Activated naive CD8-positive, alpha-beta T cell treated with anti-CD3 and anti-CD28 coated beads for 36 hours (primary cell): ENCODE data around the gene THAP4. TPM values are rescaled to one million over a fixed set of nuclear protein-coding genes. Genes with fewer than 3 reads are reported as not detected.

Source experiments
- DNase-seq: peaks from one replicate; pipeline ENCODE4 v3.0.0; 2021
- H3K27ac Mint-ChIP-seq: one replicate; pipeline ENCODE4 v1.8.0; 2022; ENCODE audit warnings: mild to moderate bottlenecking, moderate library complexity, mixed read lengths
- H3K27me3 Mint-ChIP-seq: one replicate; pipeline ENCODE4 v1.8.0; 2022; ENCODE audit warnings: mild to moderate bottlenecking, mixed read lengths
- H3K36me3 Mint-ChIP-seq: one replicate; pipeline ENCODE4 v1.8.0; 2021; ENCODE audit warnings: mild to moderate bottlenecking, mixed read lengths
- H3K4me1 Mint-ChIP-seq: one replicate; pipeline ENCODE4 v1.8.0; 2021; ENCODE audit warnings: mixed read lengths
- H3K4me3 Mint-ChIP-seq: one replicate; pipeline ENCODE4 v1.8.0; 2022; ENCODE audit warnings: mild to moderate bottlenecking, moderate library complexity, mixed read lengths
- H3K9me3 Mint-ChIP-seq: one replicate; pipeline ENCODE4 v1.8.0; 2022; ENCODE audit warnings: mixed read lengths
- total RNA-seq, 2 experiments: library from RNA; stranded (reverse); gene quantifications; one replicate each; pipeline ENCODE4 v1.2.3, GENCODE V29; 2021

The THAP4 gene, protein sequence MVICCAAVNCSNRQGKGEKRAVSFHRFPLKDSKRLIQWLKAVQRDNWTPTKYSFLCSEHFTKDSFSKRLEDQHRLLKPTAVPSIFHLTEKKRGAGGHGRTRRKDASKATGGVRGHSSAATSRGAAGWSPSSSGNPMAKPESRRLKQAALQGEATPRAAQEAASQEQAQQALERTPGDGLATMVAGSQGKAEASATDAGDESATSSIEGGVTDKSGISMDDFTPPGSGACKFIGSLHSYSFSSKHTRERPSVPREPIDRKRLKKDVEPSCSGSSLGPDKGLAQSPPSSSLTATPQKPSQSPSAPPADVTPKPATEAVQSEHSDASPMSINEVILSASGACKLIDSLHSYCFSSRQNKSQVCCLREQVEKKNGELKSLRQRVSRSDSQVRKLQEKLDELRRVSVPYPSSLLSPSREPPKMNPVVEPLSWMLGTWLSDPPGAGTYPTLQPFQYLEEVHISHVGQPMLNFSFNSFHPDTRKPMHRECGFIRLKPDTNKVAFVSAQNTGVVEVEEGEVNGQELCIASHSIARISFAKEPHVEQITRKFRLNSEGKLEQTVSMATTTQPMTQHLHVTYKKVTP
- total RNA-seq: 10 to 100 TPM; 54.8 to 55.0 TPM

DNA sequence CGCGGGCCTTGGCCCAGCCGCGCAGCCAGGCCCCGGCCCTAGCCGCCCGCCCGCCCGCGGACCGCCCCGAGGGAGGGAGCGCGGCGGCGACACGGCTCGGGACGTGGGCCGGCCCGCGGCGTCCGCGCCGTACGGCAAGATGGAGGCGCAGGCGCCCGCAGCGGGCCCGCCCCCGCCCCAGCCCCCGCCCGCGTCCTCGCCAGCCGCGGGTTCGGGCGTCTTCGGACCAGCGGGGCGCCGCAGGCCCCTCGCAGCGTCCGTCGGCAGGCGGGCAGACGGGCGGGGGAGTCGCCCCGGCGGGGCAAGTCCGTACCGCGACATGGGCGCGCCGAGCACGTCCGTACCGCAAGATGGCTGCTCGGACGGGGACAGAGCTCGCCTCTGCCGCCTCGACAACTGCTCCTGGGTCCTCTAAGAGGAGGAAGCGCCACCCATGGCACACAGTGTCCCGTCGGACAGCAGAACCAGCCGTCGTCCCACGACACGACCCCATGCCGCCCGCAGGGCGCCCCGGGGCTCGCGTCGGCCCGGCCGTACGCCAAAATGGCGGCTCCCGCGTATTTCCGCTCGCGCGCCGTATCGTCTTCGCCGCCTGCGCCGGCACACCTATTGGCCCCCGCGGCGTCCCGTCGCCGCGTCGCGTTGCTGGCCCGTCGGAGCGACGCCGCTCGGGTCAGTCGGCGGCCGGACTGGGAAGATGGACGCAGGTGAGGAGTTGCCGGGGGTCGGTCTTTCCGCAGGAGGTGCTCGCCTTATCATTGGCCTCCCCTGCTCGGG is at the start of gene THAP4, which contains the start of gene ATG4B:
Gene THAP4 (minus strand): TSS at position 141 of the 777 bp plus-strand sequence. CDS start 141 bp downstream, outside the sequence.
Gene ATG4B (plus strand): TSS at position 676 of the 777 bp plus-strand sequence. CDS start 22 bp downstream, at position 698.
- no peaks in the 10 kb centered on the region for H3K27me3 Mint-ChIP-seq
- no peaks in the 10 kb centered on the region for H3K9me3 Mint-ChIP-seq
- H3K27ac Mint-ChIP-seq: peak within 1 kb of the TSS; percentile 88
- peaks cover 36% of the 10 kb centered on the region for H3K36me3 Mint-ChIP-seq
- H3K4me1 Mint-ChIP-seq: peaks cover 47% of the 10 kb centered on the region
- DNase-seq: peak; percentile 84
- H3K4me3 Mint-ChIP-seq: peak within 1 kb of the TSS; percentile 91

GRCh38 chr2:241686324-241686649 is 49.3 kb upstream of the THAP4 start:
- H3K4me1 Mint-ChIP-seq: peaks cover 26% of the 10 kb centered on the region
- peak overlapping the region; percentile 88 for H3K27ac Mint-ChIP-seq
- peak overlapping the region; percentile 95 for H3K4me3 Mint-ChIP-seq
- H3K27me3 Mint-ChIP-seq: no peaks in the 10 kb centered on the region
- DNase-seq: no peak
- peaks cover 46% of the 10 kb centered on the region for H3K36me3 Mint-ChIP-seq
- no peaks in the 10 kb centered on the region for H3K9me3 Mint-ChIP-seq

DNA sequence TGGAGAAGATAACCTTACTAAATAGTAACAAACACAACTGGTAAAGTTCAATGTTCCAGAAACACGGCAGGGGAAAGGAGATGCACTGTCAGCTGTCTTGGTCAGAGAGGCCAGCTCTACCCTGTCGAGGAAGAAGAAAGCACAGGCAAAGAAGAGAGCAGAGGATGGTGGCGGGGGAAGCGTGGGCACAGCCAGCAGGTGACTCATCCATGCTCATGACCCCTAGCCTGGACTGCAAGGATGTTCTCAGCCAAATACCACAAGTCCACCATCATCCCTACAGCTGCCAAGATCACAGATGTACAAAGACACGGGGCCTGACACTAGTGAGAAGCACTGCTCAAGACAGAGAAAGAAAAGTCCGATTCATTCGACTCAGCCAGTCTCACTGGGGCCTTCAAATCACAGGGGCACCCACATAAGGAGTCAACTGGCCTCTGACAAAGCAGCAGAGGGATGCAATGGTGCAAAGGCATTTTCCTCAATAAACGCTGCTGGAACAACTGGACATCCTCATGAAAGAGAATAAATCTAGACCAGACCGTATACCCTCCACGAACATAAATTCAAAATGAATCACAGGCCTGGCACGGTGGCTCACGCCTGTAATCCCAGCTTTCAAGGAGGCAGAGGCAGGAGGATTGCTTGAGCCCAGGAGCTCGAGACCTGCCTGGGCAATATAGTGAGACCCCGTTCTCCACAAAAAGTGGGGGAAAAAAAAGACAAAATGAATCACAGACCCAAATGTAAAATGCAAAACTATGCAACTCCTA is 44.1 kb upstream of the THAP4 start:
- H3K27ac Mint-ChIP-seq: no peak overlapping the region
- no peak overlapping the region for H3K4me3 Mint-ChIP-seq
- peaks cover 24% of the 10 kb centered on the region for H3K36me3 Mint-ChIP-seq
- H3K4me1 Mint-ChIP-seq: peaks cover 15% of the 10 kb centered on the region
- H3K9me3 Mint-ChIP-seq: no peaks in the 10 kb centered on the region
- DNase-seq: no peak
- H3K27me3 Mint-ChIP-seq: no peaks in the 10 kb centered on the region

DNA sequence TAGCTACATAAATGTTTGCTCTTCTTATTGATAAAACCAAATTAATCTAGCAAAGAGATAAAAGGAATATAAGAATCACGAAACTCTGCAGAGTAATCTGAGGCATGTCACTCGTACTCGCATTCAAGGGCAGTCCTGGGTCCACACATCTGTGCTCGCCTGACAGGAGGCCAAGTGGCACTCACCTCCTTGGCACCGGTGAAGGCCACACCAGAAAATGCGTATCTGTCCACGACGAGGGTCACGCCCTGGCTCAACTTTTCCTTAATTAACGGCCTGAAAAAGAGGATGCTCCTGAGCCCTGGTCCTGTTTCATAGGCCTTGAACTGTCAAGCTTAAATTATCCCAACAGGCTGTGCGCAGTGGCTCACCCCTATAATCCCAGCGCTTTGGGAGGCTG is 43.1 kb upstream of the THAP4 start:
- peaks cover 9% of the 10 kb centered on the region for H3K4me1 Mint-ChIP-seq
- peaks cover 20% of the 10 kb centered on the region for H3K36me3 Mint-ChIP-seq
- H3K27me3 Mint-ChIP-seq: no peaks in the 10 kb centered on the region
- H3K9me3 Mint-ChIP-seq: no peaks in the 10 kb centered on the region
- no peak overlapping the region for H3K4me3 Mint-ChIP-seq
- no peak for DNase-seq
- H3K27ac Mint-ChIP-seq: no peak overlapping the region

DNA sequence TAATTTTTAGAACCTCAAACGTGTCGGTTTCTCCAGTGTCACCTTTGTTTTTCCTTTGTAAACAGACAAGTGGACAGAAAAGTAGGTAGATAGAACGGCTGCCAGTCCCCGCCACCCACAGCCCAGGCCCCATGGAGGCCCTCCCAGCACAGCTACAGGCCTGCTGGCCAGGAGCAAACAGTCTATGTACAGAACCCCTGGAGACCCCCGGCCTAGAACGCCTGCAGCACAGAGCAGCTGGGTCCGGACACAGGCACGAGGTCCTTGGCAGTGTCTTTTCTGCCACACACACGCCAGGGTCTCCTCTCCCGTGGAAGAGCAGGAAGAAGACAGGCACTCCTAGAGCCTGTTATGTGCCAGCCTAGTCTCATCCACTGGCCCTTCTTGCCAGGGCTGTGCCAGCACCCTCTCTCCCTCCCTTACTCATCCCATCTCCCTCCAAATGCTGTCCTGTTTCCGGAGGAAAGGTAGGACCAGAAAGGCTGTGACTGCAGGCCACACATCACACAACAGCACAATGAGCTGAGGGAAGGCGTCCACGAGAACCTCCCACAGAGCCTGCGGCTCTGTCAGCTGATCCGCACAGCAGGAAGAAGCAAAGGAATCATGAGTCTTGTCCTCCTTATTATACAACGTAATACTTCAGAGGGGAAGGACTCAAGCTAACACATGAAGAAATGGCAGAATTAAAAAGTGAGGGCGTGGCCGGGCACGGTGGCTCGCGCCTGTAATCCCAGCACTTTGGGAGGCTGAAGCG is 42.0 kb upstream of the THAP4 start:
- H3K4me1 Mint-ChIP-seq: peaks cover 9% of the 10 kb centered on the region
- no peak for DNase-seq
- H3K4me3 Mint-ChIP-seq: no peak overlapping the region
- H3K36me3 Mint-ChIP-seq: peaks cover 17% of the 10 kb centered on the region
- H3K27me3 Mint-ChIP-seq: no peaks in the 10 kb centered on the region
- no peaks in the 10 kb centered on the region for H3K9me3 Mint-ChIP-seq
- H3K27ac Mint-ChIP-seq: no peak overlapping the region

- Mint-ChIP-seq H3K4me3 (no peak overlapping the region), H3K27me3 (no peaks in the 10 kb centered on the region), H3K4me1 (peaks cover 10% of the 10 kb centered on the region), H3K36me3 (peaks cover 17% of the 10 kb centered on the region), H3K9me3 (no peaks in the 10 kb centered on the region), H3K27ac (no peak overlapping the region)
- DNase-seq: no peak
Observed at GRCh38 chr2:241678307-241678706, 41.3 kb upstream of the THAP4 start.

DNA sequence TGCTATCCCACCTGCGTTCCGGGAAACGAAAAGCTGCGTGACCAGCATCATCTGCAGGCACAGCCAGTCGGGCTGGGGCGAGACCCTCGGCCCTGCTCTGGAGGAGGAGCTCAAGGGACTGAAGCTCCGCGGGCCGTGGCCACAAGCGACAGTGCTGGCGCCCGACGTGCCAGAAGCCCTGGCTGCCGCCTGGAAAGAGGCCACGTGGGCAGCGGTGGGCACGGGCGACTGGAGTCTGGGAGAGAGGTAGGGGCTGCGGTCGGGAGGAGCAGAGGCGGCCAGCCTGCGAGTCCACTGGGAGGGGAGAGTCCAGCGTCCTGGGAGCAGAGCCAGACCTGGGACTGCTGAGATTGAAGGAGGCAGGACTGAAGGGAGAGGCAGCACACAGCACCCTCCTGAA is 40.4 kb upstream of the THAP4 start:
- no peak overlapping the region for H3K27ac Mint-ChIP-seq
- no peaks in the 10 kb centered on the region for H3K9me3 Mint-ChIP-seq
- no peak for DNase-seq
- peaks cover 17% of the 10 kb centered on the region for H3K36me3 Mint-ChIP-seq
- H3K27me3 Mint-ChIP-seq: no peaks in the 10 kb centered on the region
- no peak overlapping the region for H3K4me3 Mint-ChIP-seq
- H3K4me1 Mint-ChIP-seq: peaks cover 9% of the 10 kb centered on the region

GRCh38 chr2:241676665-241677064 is 39.7 kb upstream of the THAP4 start:
- Mint-ChIP-seq H3K27me3 (no peaks in the 10 kb centered on the region), H3K9me3 (no peaks in the 10 kb centered on the region), H3K36me3 (peaks cover 13% of the 10 kb centered on the region), H3K4me3 (no peak overlapping the region), H3K27ac (no peak overlapping the region), H3K4me1 (peaks cover 7% of the 10 kb centered on the region)
- no peak for DNase-seq

DNA sequence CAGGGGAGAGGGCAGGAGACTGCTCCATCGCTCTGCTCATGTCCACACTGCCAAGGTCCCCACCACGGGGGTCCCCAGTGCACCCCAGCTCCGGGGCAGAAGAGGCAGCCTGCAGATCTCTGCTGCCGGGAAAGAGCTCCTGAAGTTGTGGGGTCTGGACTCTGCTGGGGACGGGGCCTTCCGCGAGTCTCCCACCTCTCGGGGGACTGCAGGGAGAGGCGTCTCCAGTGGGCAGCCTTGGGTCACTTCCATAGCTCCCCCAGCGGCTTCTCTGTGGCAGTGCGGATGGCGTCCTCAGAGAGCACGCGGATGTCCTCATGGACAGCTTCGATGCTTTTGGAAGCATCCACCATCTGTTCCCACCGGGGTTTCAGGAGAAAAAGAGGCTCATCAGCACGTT is 38.9 kb upstream of the THAP4 start:
- Mint-ChIP-seq H3K27ac (no peak overlapping the region), H3K27me3 (no peaks in the 10 kb centered on the region), H3K36me3 (peaks cover 7% of the 10 kb centered on the region), H3K9me3 (no peaks in the 10 kb centered on the region), H3K4me3 (no peak overlapping the region), H3K4me1 (peaks cover 5% of the 10 kb centered on the region)
- no peak for DNase-seq

GRCh38 chr2:241673797-241674725 is 37.1 kb upstream of the THAP4 start:
- Mint-ChIP-seq H3K4me3 (no peak overlapping the region), H3K36me3 (peaks cover 5% of the 10 kb centered on the region), H3K9me3 (no peaks in the 10 kb centered on the region), H3K27ac (peak overlapping the region; percentile 21), H3K4me1 (peaks cover 3% of the 10 kb centered on the region), H3K27me3 (no peaks in the 10 kb centered on the region)
- DNase-seq: no peak

- Mint-ChIP-seq H3K27ac (peak overlapping the region; percentile 42), H3K9me3 (no peaks in the 10 kb centered on the region)
- DNase-seq: no peak
Observed at GRCh38 chr2:241673189-241673663, 36.3 kb upstream of the THAP4 start.

GRCh38 chr2:241672243-241673188 is 35.6 kb upstream of the THAP4 start:
- Mint-ChIP-seq H3K27me3 (no peaks in the 10 kb centered on the region), H3K36me3 (peaks cover 7% of the 10 kb centered on the region), H3K4me1 (peaks cover 3% of the 10 kb centered on the region), H3K27ac (peak overlapping the region; percentile 42), H3K4me3 (no peak overlapping the region), H3K9me3 (no peaks in the 10 kb centered on the region)
- DNase-seq: no peak

More at GRCh38 chr2:241673189-241673663, 36.3 kb upstream of the THAP4 start:
- no peaks in the 10 kb centered on the region for H3K27me3 Mint-ChIP-seq
- H3K36me3 Mint-ChIP-seq: peaks cover 7% of the 10 kb centered on the region
- H3K4me1 Mint-ChIP-seq: peaks cover 3% of the 10 kb centered on the region
- H3K4me3 Mint-ChIP-seq: no peak overlapping the region
